Measurements from ENCODE around the gene LASP1.

The LASP1 gene

DNA sequence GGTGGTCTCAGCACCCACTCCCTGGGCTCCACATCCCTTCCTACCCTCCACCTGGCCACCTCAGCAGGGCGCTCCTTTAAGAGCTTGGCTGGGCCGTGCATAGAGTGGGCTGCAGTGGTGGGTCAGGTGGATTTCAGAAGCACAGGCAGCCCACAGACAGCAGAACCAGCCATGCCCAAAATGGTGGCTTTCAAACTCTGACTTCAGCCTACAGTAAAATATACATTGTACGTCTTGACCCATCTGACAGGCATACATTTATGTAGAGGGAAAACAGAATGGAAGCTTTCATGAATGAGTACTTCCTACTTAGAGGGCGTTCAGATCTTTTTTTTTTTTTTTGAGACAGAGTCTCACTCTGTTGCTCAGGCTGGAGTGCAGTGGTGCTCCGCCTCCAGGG, 29.6 kb downstream of the LASP1 start:
- no peak for DNase-seq (ENCODE audit: low spot score)
- in situ Hi-C loops (cut with MboI; ENCODE audit: low pct_unique_long_range_greater_than_20kb, low sequenced_read_pairs, unreplicated experiment): no loop called here
- TF ChIP-seq CTCF (IDR thresholded peaks at IDR 0.05; ENCODE audit: extremely low read depth, insufficient read depth, missing control alignments): no peak

DNA sequence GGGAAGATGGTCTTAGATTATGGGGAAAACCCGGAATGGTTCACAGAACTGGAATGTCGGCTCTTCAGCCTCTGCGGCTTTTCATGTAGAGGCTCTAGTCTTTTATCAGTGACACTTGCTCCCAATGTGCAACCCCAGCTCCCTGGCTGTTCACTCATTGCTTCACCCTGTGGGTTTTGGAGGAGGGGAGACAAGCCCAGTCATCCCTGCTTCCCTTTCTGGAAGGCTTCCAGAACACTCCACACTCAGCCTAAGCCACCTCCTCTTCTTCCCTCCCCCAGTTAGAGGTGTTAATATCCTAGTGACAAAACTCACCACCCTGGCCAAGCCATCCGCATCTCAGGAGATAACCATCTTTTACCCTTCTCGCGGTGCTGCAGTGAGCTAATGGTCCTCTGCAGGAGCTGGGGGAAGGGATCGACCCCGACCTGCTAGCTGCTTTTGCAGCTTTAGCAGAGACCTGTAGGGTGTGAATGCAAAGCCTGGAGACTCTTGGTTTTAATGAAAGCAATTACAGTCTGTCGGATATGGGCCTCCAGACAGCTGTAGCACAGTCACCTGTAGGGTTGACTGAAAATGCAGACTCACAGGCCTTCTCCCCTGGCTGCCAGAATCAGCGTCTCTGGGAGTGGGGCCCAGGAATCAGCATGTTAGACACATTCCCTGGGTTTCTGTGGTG, 31.3 kb downstream of the LASP1 start:
- DNase-seq (ENCODE audit: low spot score): no peak
- TF ChIP-seq CTCF (IDR thresholded peaks at IDR 0.05; ENCODE audit: extremely low read depth, insufficient read depth, missing control alignments): no peak

DNA sequence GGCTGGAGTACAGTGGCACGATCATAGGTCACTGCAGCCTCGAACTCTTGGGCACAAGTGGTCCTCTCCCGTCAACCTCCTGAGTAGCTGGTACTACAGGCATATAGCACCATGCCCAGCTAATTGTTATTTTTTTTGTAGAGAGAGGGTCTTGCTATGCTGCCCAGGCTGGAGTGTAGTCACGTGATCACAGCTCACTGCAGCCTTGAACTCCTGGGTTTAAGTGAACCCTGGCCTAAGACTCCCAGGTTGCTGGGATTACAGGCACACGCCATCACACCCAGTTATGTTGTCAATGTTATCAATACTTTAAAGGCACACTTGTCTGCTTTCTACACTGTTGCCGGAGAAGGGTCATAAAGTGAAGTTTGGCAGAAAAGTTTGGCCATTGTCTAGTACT, 33.5 kb downstream of the LASP1 start:
- DNase-seq (ENCODE audit: low spot score): no peak
- TF ChIP-seq CTCF (IDR thresholded peaks at IDR 0.05; ENCODE audit: extremely low read depth, insufficient read depth, missing control alignments): no peak
- in situ Hi-C loops (cut with MboI; ENCODE audit: low pct_unique_long_range_greater_than_20kb, low sequenced_read_pairs, unreplicated experiment): no loop called here

More for the DNA sequence above, 31.3 kb downstream of the LASP1 start:
- in situ Hi-C loops (cut with MboI; ENCODE audit: low pct_unique_long_range_greater_than_20kb, low sequenced_read_pairs, unreplicated experiment): no loop called here

DNA sequence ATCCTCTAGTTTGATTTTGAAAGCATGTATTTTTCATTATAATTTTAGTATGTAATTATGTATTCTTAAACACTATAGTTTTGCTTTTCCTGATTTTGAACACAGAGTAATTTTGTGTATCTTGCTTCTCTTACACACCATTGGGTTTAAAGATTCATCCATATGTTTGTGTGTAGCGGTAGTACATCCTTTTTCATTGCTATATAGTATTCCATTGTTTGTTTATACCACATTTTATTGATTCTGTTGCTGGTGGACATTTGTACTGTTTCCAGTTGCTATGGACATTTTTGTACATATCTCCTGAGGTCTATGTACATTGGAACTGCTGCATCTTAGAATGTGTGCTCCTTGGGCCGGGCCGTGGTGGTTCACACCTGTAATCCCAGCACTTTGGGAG, 35.0 kb downstream of the LASP1 start:
- no peak for DNase-seq (ENCODE audit: low spot score)
- in situ Hi-C loops (cut with MboI; ENCODE audit: low pct_unique_long_range_greater_than_20kb, low sequenced_read_pairs, unreplicated experiment): no loop called here
- TF ChIP-seq CTCF (IDR thresholded peaks at IDR 0.05; ENCODE audit: extremely low read depth, insufficient read depth, missing control alignments): no peak

DNA sequence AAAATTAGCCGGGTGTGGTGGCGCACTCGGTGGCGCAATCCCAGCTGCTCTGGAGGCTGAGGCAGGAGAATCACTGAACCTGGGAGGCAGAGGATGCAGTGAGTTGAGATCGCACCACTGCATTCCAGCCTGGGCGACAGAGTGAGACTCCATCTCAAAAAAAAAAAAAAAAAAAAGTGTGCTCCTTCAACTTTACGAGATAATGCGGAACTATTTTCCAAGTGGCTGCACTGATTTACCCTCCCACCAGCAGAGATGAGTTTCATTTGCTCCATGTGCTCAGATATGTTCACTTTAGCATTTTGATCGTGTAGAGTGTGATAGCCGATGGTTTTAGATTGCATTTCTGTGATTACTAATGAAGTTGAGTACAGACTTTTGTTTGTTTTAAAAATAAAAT, 35.5 kb downstream of the LASP1 start:
- DNase-seq (ENCODE audit: low spot score): no peak
- no peak for TF ChIP-seq CTCF (IDR thresholded peaks at IDR 0.05; ENCODE audit: extremely low read depth, insufficient read depth, missing control alignments)
- in situ Hi-C loops (cut with MboI; ENCODE audit: low pct_unique_long_range_greater_than_20kb, low sequenced_read_pairs, unreplicated experiment): no loop called here

DNA sequence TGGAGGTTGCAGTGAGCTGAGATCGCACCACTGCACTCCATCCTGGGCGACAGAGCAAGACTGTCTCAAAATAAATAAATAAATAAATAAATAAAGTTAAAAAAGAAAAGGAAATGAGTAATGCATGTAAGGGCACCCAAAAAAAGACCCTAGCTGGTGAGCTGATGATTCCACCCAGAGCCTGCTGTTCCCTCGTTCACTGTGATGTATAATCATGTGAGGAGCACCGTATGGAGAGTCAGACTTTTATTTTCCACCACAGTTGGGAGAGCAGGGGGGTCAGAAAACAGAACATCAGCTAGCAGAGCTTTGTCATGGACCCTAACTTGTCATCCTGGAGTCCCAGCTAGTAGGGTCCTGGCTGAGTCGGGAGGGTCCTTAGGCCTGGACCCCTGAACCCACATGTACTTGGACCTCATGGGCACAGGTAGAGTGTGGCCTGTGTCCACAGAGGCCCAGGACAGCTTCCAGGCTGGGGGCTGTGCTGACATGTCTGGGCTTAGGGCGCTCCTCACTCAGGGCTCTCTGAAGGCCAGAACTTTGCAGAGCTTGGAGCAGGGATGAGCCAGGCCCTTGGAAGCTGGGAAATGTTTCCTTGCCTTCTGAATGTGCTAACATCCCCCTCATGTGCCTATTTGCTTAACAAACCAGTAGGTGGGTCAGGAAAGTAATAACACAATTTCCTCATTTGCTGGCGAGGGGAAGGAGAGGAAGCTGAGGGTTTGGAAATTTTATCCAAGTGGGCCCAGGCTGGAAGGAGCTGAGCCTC, 36.8 kb downstream of the LASP1 start:
- DNase-seq (ENCODE audit: low spot score): no peak
- in situ Hi-C loops (cut with MboI; ENCODE audit: low pct_unique_long_range_greater_than_20kb, low sequenced_read_pairs, unreplicated experiment): no loop called here

More for the DNA sequence above, 36.8 kb downstream of the LASP1 start:
- no peak for TF ChIP-seq CTCF (IDR thresholded peaks at IDR 0.05; ENCODE audit: extremely low read depth, insufficient read depth, missing control alignments)

Measured in GM13977 (cell line).